BE2C (cell line): ENCODE measurements around the gene HNRNPUL1.
"Not testable (repeated sequence)": the region's sequence is repeated elsewhere in the genome, so short reads cannot be mapped to it uniquely, and the experiment has no call there.

Source experiments
- DNase-seq: peaks from one replicate; pipeline ENCODE4 v3.0.0-alpha.2; 2020
- H3K27me3 ChIP-seq: fragments of 250-450 bp; sonication (Bioruptor Pico); 2 replicates; pipeline ENCODE4 v1.5.1; 2020; ENCODE audit warnings: mild to moderate bottlenecking
- H3K36me3 ChIP-seq: fragments of 250-450 bp; sonication (Bioruptor Pico); 2 replicates; pipeline ENCODE4 v1.5.1; 2020; ENCODE audit warnings: mild to moderate bottlenecking
- H3K4me1 ChIP-seq: fragments of 250-450 bp; sonication (Bioruptor Pico); 2 replicates; pipeline ENCODE4 v1.5.1; 2020
- H3K4me3 ChIP-seq: 2 replicates; pipeline ENCODE4 v1.5.1; 2011; ENCODE audit warnings: low read depth, low read length
- H3K9me3 ChIP-seq: fragments of 250-450 bp; sonication (Bioruptor Pico); 2 replicates; pipeline ENCODE4 v1.5.1; 2020
- CTCF ChIP-seq: IDR thresholded peaks from 2 replicates; pipeline ENCODE4 v1.5.1; 2012; ENCODE audit warnings: mild to moderate bottlenecking, low read depth, low read length

Gene HNRNPUL1

DNA sequence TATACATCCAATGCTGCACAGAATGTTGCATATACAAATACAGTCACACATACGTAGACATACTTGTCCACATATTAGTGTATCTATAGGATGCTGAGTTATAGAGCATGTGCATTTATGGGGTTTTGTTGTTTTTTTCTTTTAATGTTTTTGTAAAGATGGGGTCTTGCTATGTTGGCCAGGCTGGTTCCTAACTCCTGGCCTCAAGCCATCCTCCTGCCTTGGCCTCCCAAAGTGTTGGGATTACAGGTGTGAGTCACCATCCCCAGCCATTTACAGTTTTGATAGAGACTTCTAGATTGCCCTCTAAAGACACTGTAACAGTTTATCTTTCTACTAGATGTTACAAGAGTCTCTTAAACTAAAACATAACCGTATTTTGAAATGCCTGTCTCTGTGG is 14.3 kb downstream of the HNRNPUL1 start:
- TF ChIP-seq CTCF, result no peak
- Histone ChIP-seq H3K4me3 (no peak overlapping the region), H3K4me1 (no peaks in the 10 kb centered on the region), H3K27me3 (no peaks in the 10 kb centered on the region), H3K36me3 (peaks cover 98% of the 10 kb centered on the region), H3K9me3 (no peaks in the 10 kb centered on the region)
- no peak for DNase-seq

- no peak for DNase-seq
- H3K27me3 ChIP-seq, result no peaks in the 10 kb centered on the region
Observed at GRCh38 chr19:41288673-41289530, 24.7 kb downstream of the HNRNPUL1 start.

GRCh38 chr19:41289814-41290213 is 25.6 kb downstream of the HNRNPUL1 start:
- not testable (repeated sequence) for H3K9me3 ChIP-seq, H3K4me3 ChIP-seq, H3K4me1 ChIP-seq, DNase-seq, H3K27me3 ChIP-seq
- H3K36me3 ChIP-seq, result peaks cover 94% of the 10 kb centered on the region

More at GRCh38 chr19:41288673-41289530, 24.7 kb downstream of the HNRNPUL1 start:
- Histone ChIP-seq H3K4me1 (no peaks in the 10 kb centered on the region), H3K36me3 (peaks cover 94% of the 10 kb centered on the region), H3K4me3 (no peak overlapping the region), H3K9me3 (no peaks in the 10 kb centered on the region)
- TF ChIP-seq CTCF, result no peak

DNA sequence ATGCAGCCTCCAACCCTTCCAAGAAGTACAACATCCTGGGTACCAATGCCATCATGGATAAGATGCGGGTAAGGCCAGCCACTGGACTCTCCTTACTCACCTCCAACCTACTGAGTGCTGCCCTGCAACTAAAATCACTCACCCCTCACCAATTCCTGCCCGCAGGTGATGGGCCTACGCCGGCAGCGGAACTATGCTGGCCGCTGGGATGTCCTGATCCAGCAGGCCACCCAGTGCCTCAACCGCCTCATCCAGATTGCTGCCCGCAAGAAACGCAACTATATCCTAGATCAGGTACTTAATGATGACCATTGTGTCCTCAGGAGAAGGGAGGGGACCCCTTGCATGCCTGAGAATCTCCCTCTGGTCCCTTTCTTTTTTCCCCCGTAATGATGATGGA is 30.2 kb downstream of the HNRNPUL1 start:
- no peak overlapping the region for H3K4me3 ChIP-seq
- H3K36me3 ChIP-seq, result peaks cover 100% of the 10 kb centered on the region
- no peaks in the 10 kb centered on the region for H3K4me1 ChIP-seq
- no peaks in the 10 kb centered on the region for H3K27me3 ChIP-seq
- no peak for DNase-seq
- no peaks in the 10 kb centered on the region for H3K9me3 ChIP-seq
- TF ChIP-seq CTCF, result no peak

GRCh38 chr19:41295499-41295898 is 31.3 kb downstream of the HNRNPUL1 start:
- H3K4me3 ChIP-seq, result no peak overlapping the region
- no peak for DNase-seq
- H3K9me3 ChIP-seq, result no peaks in the 10 kb centered on the region
- peaks cover 100% of the 10 kb centered on the region for H3K36me3 ChIP-seq
- TF ChIP-seq CTCF, result no peak
- no peaks in the 10 kb centered on the region for H3K4me1 ChIP-seq
- H3K27me3 ChIP-seq, result no peaks in the 10 kb centered on the region

GRCh38 chr19:41296433-41296871 is 32.3 kb downstream of the HNRNPUL1 start:
- no peak overlapping the region for H3K4me3 ChIP-seq
- no peak for TF ChIP-seq CTCF

More at GRCh38 chr19:41296433-41296871, 32.3 kb downstream of the HNRNPUL1 start:
- no peak for DNase-seq
- Histone ChIP-seq H3K4me1 (no peaks in the 10 kb centered on the region), H3K36me3 (peaks cover 100% of the 10 kb centered on the region), H3K9me3 (no peaks in the 10 kb centered on the region), H3K27me3 (no peaks in the 10 kb centered on the region)
